Heart right ventricle (tissue), 16 donors: Measurements from ENCODE around the gene MYO9A. TPM values are rescaled to one million over a fixed set of nuclear protein-coding genes. Genes with fewer than 3 reads are reported as not detected.

ENCODE experiments used
- ATAC-seq, 8 donors: fragments of 200-7000 bp; cut with Tn5 transposase; one replicate each; pipeline ENCODE4 v1.9.1; 2020; ENCODE audit warnings: mild to moderate bottlenecking in 8 of 8, moderate library complexity in 8 of 8, moderate number of reproducible peaks in 1 of 8
- DNase-seq, 2 donors: peaks; one replicate each; pipeline ENCODE4 v3.0.0-alpha.2; 2020
- H3K27ac ChIP-seq, 10 donors: fragments of 200-600 bp; sonication (generic) in 2 of 10; one replicate each; pipeline versions ENCODE4 v1.5.0 to v1.8.0; 2020 to 2022; ENCODE audit warnings: mild to moderate bottlenecking in 3 of 10
- H3K27me3 ChIP-seq, 7 donors: fragments of 200-600 bp; one replicate each; pipeline ENCODE4 v1.8.0; 2021 to 2022; ENCODE audit warnings: mild to moderate bottlenecking in 2 of 7
- H3K36me3 ChIP-seq, 9 donors: fragments of 200-600 bp; sonication (generic) in 1 of 9; one replicate each; pipeline versions ENCODE4 v1.5.0 to v1.8.0; 2020 to 2022; ENCODE audit warnings: mild to moderate bottlenecking in 2 of 9
- H3K4me1 ChIP-seq, 9 donors: fragments of 200-600 bp; sonication (generic) in 1 of 9; one replicate each; pipeline versions ENCODE4 v1.5.0 to v1.8.0; 2020 to 2022; ENCODE audit warnings: mild to moderate bottlenecking in 4 of 9
- H3K4me3 ChIP-seq, 10 donors: fragments of 200-600 bp; sonication (generic) in 2 of 10; one replicate each; pipeline versions ENCODE4 v1.5.0 to v1.8.0; 2020 to 2022; ENCODE audit warnings: mild to moderate bottlenecking in 7 of 10, moderate library complexity in 2 of 10
- H3K9me3 ChIP-seq, 11 donors: fragments of 200-600 bp in 10 of 11; sonication (generic) in 2 of 11; one replicate each; pipeline versions ENCODE4 v1.5.0 to v1.8.0; 2013 to 2022; ENCODE audit warnings: mild to moderate bottlenecking in 2 of 11, control low read depth in 1 of 11, moderate library complexity in 1 of 11
- CTCF ChIP-seq, 9 donors: fragments of 200-600 bp; sonication (generic) in 2 of 9; IDR thresholded peaks; one replicate each; pipeline versions ENCODE4 v1.5.0 to v1.8.0; 2021 to 2022; ENCODE audit warnings: antibody characterized with exemption in 9 of 9, mild to moderate bottlenecking in 5 of 9, moderate library complexity in 1 of 9
- WGBS, 2 donors: extraction: QIAGEN DNeasy Blood & Tissue Kit; methylation state at CpG; one replicate each; pipeline ENCODE4 v1.1.7; 2013; ENCODE audit warnings: inconsistent platforms in 1 of 2; 5-methylcytosine and 5-hydroxymethylcytosine counted together
- intact Hi-C, 10 donors: fragments of 100-400 bp; cut with DNase I; formaldehyde crosslinking; loops; one replicate each; pipeline versions ENCODE4 v1.11.1 to v1.14.2; 2022
- polyA plus RNA-seq, 2 donors: library from polyadenylated mRNA; stranded (reverse); fragments of 200-250 nt; gene quantifications; one replicate each; pipeline ENCODE4 v1.2.3, GENCODE V29; 2013
- total RNA-seq, 10 donors: library from RNA; stranded (reverse); fragmentation: NEBNext Ultra II Directional in 3 of 10; extraction: Animal tissue kit (Norgen Biotek cat#: 25700) in 3 of 10; gene quantifications; one replicate each; pipeline versions ENCODE4 v1.2.1 to v1.2.4, GENCODE V29; 2021 to 2023
- donor health status: Arrhythmogenic right ventricular cardiomyopathy.
- donor health status: ischemic (EF 13 %, LVEDD 7.1; RV severe dilation, severe dysfunction).
- donor health status: healthy with polysubstance abuse.
- donor health status: DM: no; HTN: yes; CAD: no.
- donor health status: DM: no; HTN: no; CAD: no.
- donor health status: ischemic (EF 25% LVEDD 6.9; RV normal size, moderate dysfunction).
- donor health status: ischemic (EF 25% LVEDD 5.7; RV mildly dilated, moderate dysfunction).
- donor health status: healthy.
- donor health status: DM: yes; HTN: yes; CAD: no.
- donor health status: Ischemic cardiomyopathy.
- donor health status: ischemic (EF 35%, LVEDD 5.7; RV mildly dilated, moderate dysfunction).
- donor health status: nonischemic (EF 11% LVEDD 7.7; RV severe dilation, severe dysfunction).
- donor health status: DM: yes; HTN: yes; CAD: no.
- donor health status: PGD.
- donor health status: ischemic (EF 29% LVEDD 5.4; RV normal size, mild dysfunction).
- donor health status: nonischemic (EF 23%, LVEDD 6.1; RV moderate dilation, normal function).

Gene MYO9A
- total and polyA plus RNA-seq, 12 donors = 3.7 to 36.9 (median 28.7) TPM

GRCh38 chr15:72099155-72099554 lies 18.8 kb downstream of the MYO9A start:
- 96 to 99% methylated on average over 4 of the region's 4 CpGs for WGBS, 2 donors
- Histone ChIP-seq H3K9me3 (peaks cover 0 to 7% (median 0%) of the 10 kb centered on the region in 11 donors), H3K27ac (no peak overlapping the region), H3K36me3 (peaks cover 0 to 7% (median 0%) of the 10 kb centered on the region in 9 donors), H3K27me3 (no peaks in the 10 kb centered on the region), H3K4me1 (peaks cover 0 to 12% (median 4%) of the 10 kb centered on the region in 9 donors), H3K4me3 (no peak overlapping the region)
- ATAC-seq = no peak
- DNase-seq = no peak
- intact Hi-C loops = no loop called here
- no peak for TF ChIP-seq CTCF (IDR thresholded peaks at IDR 0.05)

GRCh38 chr15:72098040-72098439 lies 19.9 kb downstream of the MYO9A start:
- no peak overlapping the region for H3K27ac ChIP-seq
- intact Hi-C loops = no loop called here
- ATAC-seq (no peak), DNase-seq (no peak)
- TF ChIP-seq CTCF (IDR thresholded peaks at IDR 0.05) = no peak
- H3K9me3 ChIP-seq = peaks cover 0 to 7% (median 0%) of the 10 kb centered on the region in 11 donors
- peaks cover 0 to 5% (median 0%) of the 10 kb centered on the region in 9 donors for H3K4me1 ChIP-seq
- no peak overlapping the region for H3K4me3 ChIP-seq
- H3K27me3 ChIP-seq = no peaks in the 10 kb centered on the region
- H3K36me3 ChIP-seq = peaks cover 0 to 7% (median 0%) of the 10 kb centered on the region in 9 donors

- no peak overlapping the region for H3K4me3 ChIP-seq
- intact Hi-C loops = no loop called here
- no peak for ATAC-seq
Observed at GRCh38 chr15:72096796-72097195, 21.2 kb downstream of the MYO9A start.

GRCh38 chr15:72092691-72093090 lies 25.3 kb downstream of the MYO9A start:
- intact Hi-C loops = no loop called here
- no peak for TF ChIP-seq CTCF (IDR thresholded peaks at IDR 0.05)
- ATAC-seq = no peak

More at GRCh38 chr15:72096796-72097195, 21.2 kb downstream of the MYO9A start:
- Histone ChIP-seq H3K4me1 (peaks cover 0 to 5% (median 0%) of the 10 kb centered on the region in 9 donors), H3K27me3 (no peaks in the 10 kb centered on the region), H3K36me3 (peaks cover 0 to 7% (median 0%) of the 10 kb centered on the region in 9 donors), H3K27ac (no peak overlapping the region), H3K9me3 (peaks cover 0 to 7% (median 0%) of the 10 kb centered on the region in 11 donors)
- no peak for TF ChIP-seq CTCF (IDR thresholded peaks at IDR 0.05)
- WGBS, 2 donors = 69% methylated on average over 1 of the region's 1 CpG
- DNase-seq = no peak

More at GRCh38 chr15:72092691-72093090, 25.3 kb downstream of the MYO9A start:
- peaks cover 0 to 5% (median 0%) of the 10 kb centered on the region in 9 donors for H3K4me1 ChIP-seq
- H3K27me3 ChIP-seq = no peaks in the 10 kb centered on the region
- H3K36me3 ChIP-seq = peaks cover 0 to 7% (median 0%) of the 10 kb centered on the region in 9 donors
- H3K27ac ChIP-seq = no peak overlapping the region
- peaks cover 0 to 7% (median 0%) of the 10 kb centered on the region in 11 donors for H3K9me3 ChIP-seq
- no peak for DNase-seq
- H3K4me3 ChIP-seq = no peak overlapping the region
